Smooth muscle cell of the coronary artery (primary cell): ENCODE data around the gene PHACTR3. TPM values are rescaled to one million over a fixed set of nuclear protein-coding genes. Genes with fewer than 3 reads are reported as not detected.

Experiments
- total RNA-seq: library from RNA; depleted of rRNA; stranded (reverse); fragments of >200 nt; gene quantifications from 2 replicates; pipeline ENCODE4 v1.2.3, GENCODE V29; 2014; ENCODE audit warnings: low replicate concordance

PHACTR3 gene
- total RNA-seq: not detected in 2 replicates

GRCh38 chr20:59603781-59604541 is at the start of gene PHACTR3:
Gene PHACTR3 (plus strand): TSS chr20:59604540. CDS start chr20:59605015, 475 bp downstream.

